HG02588 (cell line): ENCODE results near the gene DDX41.
"Not testable (repeated sequence)": the region's sequence is repeated elsewhere in the genome, so short reads cannot be mapped to it uniquely, and the experiment has no call there.

Experiments
- ATAC-seq: cut with Tn5 transposase; IDR thresholded peaks from one replicate; pipeline ENCODE4 v1.9.1; 2021; ENCODE audit warnings: mild to moderate bottlenecking, moderate library complexity; ENCODE audit not compliant: unreplicated experiment

The DDX41 gene

DNA sequence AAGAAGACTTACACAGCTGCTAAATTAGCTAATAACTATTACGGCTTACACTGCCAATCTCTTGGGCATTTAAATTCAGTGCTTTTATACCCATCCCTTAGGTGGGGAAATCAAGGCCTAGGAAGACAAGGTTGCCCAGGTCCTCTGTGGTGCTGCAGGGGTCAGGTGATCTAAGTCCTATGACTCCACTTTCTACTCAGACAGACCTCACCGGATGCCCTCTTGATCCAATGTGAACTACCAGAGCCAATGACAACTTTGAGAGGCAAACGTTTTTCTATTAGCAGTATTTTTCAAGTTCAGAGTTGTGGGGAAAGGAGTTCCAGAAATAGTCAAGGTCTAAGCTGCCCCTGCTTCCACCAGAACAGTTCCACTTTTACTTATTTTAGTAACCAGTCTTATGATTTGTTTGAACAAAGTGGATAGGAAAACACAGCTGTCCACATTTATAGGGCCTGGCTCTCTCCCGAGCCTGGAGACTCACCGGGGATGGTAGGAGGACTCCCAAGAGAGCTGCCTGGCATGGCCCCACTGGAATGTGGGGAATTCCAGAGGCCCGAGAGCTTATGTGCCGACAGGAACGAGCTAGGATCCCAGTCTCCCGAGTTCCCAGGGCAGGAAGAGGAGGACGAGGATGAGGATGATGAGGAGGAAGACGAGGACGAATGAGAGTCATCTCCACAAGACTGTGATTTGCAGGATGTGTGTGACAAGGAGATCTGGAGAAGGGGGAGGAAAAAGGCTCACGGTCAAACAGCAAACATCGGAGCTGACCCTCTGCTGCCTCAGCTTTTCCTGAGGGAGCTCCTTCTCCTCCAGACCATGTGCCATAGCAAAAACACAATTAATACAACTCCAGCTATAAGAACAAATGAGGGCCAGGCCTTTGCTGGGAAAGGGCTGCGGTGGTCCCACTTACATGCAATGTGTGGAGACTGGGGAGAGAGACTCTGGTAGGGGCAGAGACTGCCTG, 20.9 kb upstream of the DDX41 start:
- ATAC-seq, result no peak

DNA sequence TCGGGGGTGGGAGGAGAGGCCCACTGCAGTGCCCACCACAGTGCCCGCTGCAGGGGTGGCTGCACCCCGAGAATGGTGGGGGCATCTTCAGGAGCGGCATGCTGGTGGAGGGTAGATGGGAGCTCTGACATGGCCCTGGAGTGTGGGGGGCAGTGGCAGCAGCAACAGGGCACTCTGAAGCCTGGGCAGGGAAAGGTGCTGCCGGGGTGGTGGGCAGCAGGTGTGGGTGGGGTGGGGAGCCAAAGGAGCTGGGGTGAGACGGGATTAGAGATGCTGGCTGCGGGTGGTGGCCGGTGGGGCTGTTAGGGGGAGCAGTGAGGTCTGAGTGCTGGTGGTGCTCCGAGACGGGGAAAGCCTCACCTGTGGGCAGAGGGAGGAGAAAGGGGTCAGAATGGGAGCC, 19.6 kb upstream of the DDX41 start:
- ATAC-seq, result no peak

GRCh38 chr5:177535125-177535524, 18.4 kb upstream of the DDX41 start:
- no peak for ATAC-seq

DNA sequence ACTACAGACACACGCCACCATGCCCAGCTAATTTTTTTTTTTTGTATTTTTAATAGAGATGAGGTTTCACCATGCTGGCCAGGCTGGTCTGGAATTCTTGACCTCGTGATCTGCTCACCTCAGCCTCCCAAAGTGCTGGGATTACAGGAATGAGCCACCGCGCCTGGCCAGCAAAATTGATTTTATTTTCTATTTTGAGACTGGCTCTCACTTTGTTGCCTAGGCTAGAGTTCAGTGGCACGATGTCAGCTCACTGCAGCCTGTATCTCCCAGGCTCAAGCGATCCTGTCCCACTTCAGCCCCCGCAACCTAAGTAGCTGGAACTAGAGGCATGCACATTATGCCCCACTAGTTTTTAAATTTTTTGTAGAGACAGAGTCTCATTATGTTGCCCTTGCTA, 17.7 kb upstream of the DDX41 start:
- not testable (repeated sequence) for ATAC-seq

DNA sequence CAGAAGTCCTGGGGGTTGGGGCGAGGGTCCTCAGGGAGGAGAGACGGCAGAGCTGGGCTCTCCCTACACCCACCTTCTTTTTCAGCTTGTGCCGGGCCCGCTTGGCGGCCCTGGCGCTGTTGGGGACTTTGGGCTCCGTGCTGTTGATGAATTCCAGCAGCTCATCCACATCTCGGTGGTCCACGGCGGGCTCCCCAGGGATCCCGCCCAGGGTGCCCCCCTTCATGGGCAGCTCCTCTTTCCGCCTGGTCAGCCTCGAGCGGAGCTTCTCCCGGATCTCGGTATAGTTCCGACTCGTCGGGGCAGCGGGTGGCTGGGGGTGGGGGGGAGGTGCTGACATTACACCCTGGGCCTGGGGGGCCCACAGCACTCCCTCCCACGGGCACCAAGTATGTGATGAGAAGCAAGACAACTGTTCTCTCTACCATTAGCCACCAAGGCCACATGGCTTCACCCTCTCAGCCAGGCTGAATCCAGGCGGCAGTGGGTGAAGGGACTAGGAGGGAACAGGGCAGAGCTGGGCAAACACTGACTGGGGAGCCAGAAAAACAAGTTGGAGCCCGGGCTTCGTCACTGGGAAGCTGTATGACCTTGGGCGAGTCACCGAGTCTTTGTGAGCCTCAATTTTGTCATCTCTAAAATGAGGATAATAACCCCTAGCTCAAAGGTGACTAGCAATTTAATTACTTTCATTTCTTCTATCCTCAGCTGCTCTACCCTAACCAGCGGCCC, 14.6 kb upstream of the DDX41 start:
- ATAC-seq, result no peak

DNA sequence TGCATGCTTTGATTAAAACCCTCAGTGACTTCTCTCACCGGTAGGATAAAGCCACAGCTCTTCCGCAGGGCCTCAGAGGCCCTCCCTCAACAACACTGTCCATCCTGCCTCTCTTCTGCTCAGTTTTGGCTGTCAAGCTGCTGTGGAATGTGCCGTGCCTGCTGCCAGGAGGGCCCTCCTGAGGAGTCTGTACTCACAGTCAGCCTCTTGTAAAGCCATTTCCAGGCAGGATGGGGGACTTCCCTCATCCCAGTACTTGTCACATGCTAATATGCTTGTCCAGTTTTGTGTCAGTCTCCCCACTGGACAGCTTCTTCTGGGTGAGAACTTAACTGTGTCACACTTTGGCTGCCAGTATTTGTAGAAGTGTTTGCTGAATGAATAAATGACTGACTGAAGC, 13.9 kb upstream of the DDX41 start:
- ATAC-seq, result no peak

- no peak for ATAC-seq
Measured at GRCh38 chr5:177529247-177530203, 12.8 kb upstream of the DDX41 start.

- no peak for ATAC-seq
Measured at GRCh38 chr5:177528631-177529030, 11.9 kb upstream of the DDX41 start.

- no peak for ATAC-seq
Measured at GRCh38 chr5:177527595-177527994, 10.8 kb upstream of the DDX41 start.

GRCh38 chr5:177526791-177527190, 10.0 kb upstream of the DDX41 start:
- no peak for ATAC-seq

DNA sequence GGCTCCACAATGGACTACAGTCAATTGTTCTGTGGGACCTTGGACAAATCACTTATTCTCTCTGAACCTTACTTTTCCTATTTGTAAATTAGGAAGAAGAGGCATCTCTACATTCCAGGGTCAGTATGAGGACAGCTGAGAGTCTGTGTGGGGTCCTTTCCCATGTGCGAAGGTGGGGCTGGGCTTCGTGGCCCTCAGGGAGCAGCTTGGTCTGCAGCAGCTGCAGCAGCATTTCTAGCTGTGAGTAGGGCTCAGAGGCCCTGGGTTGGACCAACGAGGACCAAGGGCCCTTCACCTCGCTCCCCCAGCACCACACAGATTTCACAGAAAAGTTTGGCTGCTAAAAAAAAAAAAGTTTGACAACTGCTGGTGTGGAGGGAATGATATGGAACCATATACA, 9.4 kb upstream of the DDX41 start:
- ATAC-seq, result no peak

DNA sequence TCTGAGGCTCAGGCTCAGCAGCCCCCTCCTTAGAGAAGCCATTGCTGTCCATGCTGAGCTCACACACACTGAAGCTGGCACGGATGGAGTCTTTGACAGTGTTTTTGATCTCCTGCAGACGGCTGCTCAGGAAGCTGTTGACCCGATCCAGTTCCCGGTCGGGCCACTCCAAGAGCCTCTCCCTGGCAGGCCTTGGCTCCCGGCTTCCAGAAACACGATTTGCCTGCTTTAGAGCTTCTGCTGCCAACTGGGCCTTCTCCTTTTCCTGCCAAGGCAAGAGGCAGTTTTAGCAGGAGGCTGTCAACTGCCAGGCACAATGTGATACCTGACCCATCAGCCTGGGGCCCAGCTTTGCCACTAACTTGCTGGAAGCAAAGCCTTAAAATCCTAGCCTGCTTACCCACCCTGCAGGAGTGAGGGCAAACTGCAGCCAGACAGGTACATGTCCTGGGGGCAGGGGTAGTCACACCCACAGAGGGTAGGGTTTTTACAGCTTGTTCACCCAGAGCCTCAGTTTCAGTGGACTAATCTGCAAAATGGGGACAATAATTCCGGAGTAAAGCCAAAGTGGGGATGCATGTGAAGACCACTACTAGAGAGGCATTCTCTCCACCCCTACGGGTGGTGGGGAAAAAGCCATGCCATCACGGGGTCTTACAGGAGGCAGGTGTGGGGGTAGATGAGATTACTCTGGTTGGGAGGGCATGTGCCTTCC, 8.3 kb upstream of the DDX41 start:
- ATAC-seq, result no peak

GRCh38 chr5:177524539-177524900, 7.8 kb upstream of the DDX41 start:
- ATAC-seq, result no peak

- no peak for ATAC-seq
Measured at GRCh38 chr5:177523711-177524538, 7.2 kb upstream of the DDX41 start.

DNA sequence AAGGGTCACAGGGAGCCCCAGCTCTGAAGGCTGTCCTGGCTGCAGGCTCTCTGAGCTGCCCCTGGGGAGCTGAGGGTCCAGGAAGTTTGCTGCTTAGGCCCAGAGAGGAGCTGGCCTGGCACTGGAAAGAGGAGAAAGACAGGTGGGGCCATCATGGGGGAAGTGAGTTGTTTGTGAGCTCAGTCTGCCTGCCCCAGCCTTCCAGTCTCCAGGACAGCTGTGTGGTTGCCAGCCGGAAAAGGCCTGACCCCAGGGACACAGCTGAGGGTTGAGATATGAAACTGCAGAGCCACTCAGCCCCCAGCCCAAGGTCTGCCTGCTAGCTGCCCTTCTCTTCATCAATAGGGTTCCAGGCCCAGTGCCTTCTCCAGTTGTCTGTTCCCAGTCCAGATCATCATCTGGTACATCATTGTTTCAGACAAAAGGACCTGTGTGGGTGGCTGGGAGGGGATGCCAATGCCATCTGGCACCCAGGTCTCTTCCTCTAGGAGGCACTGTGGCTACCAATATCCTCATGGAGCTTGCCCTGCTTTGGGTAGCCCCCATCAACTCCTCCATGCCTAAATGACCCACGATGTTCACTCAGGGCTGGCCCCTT, 4.3 kb upstream of the DDX41 start:
- no peak for ATAC-seq

DNA sequence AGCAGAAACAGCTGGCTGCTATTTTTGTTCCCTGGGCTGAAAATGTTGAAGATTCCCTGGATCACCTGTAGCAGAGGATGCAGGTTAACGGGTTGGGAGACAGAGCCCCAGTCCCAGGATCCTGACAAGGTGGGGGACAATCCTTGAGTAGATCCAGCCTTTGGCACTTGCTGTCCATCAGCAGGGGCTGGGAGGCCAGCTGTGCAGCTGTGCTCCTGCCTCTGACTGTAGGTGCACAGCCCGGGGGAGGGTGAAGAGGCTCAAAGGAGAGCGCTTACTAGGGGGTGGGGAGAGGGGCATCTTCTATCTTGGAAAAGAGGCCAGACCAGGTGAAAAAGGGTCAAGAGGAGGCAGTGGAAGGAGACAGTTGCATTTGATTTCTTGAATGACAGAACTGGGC, 3.5 kb upstream of the DDX41 start:
- no peak for ATAC-seq

GRCh38 chr5:177519463-177520235, 2.9 kb upstream of the DDX41 start:
- ATAC-seq, result no peak

- no peak for ATAC-seq
Measured at GRCh38 chr5:177515580-177515979, 1.2 kb downstream of the DDX41 start.
